GM12878 (cell line): ENCODE data around the gene USP17L21. TPM values are rescaled to one million over a fixed set of nuclear protein-coding genes. Genes with fewer than 3 reads are reported as not detected.

Source experiments
- polyA plus RNA-seq, 11 experiments: library from polyadenylated mRNA; depleted of rRNA in 4 of 11; unstranded in 6 of 11; stranded (reverse) in 5 of 11; fragments of >200 nt; fragmentation: Nextera tagmentation in 4 of 11; fragmentation: Illumina TruSeq in 1 of 11; extraction: Ambion mirVana in 4 of 11; extraction: Trizol in 1 of 11; gene quantifications; 1 replicate in 1 of 11; 2 replicates in 10 of 11; pipeline versions ENCODE4 v1.2.1 to v1.2.3, GENCODE V29; 2011 to 2016; ENCODE audit warnings: inconsistent platforms in 2 of 11, missing spikeins in 2 of 11, low read depth in 1 of 11
- total RNA-seq, 4 experiments: library from RNA; depleted of rRNA in 3 of 4; stranded (reverse); fragments of >200 nt in 3 of 4; fragmentation: Illumina TruSeq in 1 of 4; extraction: Trizol in 1 of 4; gene quantifications; 2 replicates each; pipeline versions ENCODE4 v1.2.1 to v1.2.3, GENCODE V29; 2013 to 2021

The USP17L21 gene
- total and polyA plus RNA-seq, 10 of the 15 experiments (the other 5 are each of a cell fraction or from before 2014, with no cell fraction given), result not detected

Other genes starting within 250 kb of the USP17L21 start
Only the 7 nearest of the 20 such genes appear.
- gene USP17L13, start 38.0 kb upstream of the USP17L21 start, total RNA-seq (2014; rRNA removed), result not detected in 2 replicates
- gene USP17L13, start 38.0 kb upstream of the USP17L21 start, total RNA-seq (2014; rRNA removed; fragmentation: Illumina TruSeq; extraction: Trizol), result not detected in 2 replicates
- not detected in 2 replicates for gene USP17L13, start 38.0 kb upstream of the USP17L21 start, total RNA-seq (2021)
- gene USP17L13, start 38.0 kb upstream of the USP17L21 start, polyA plus RNA-seq (2011; rRNA removed), result not detected in 2 replicates
- not detected in 2 replicates for gene USP17L13, start 38.0 kb upstream of the USP17L21 start, polyA plus RNA-seq (2014; fragmentation: Illumina TruSeq; extraction: Trizol)
- gene USP17L13, start 38.0 kb upstream of the USP17L21 start, polyA plus RNA-seq (2014; fragmentation: Nextera tagmentation; extraction: Ambion mirVana), result not detected
- gene USP17L13, start 38.0 kb upstream of the USP17L21 start, polyA plus RNA-seq (2014; rRNA removed), result not detected in 2 replicates
- gene USP17L13, start 38.0 kb upstream of the USP17L21 start, polyA plus RNA-seq (2016; fragmentation: Nextera tagmentation; extraction: Ambion mirVana), result not detected
- not detected in 2 replicates for gene USP17L15, start 28.5 kb upstream of the USP17L21 start, total RNA-seq (2014; rRNA removed)
- not detected in 2 replicates for gene USP17L15, start 28.5 kb upstream of the USP17L21 start, total RNA-seq (2014; rRNA removed; fragmentation: Illumina TruSeq; extraction: Trizol)
- not detected in 2 replicates for gene USP17L15, start 28.5 kb upstream of the USP17L21 start, total RNA-seq (2021)
- gene USP17L15, start 28.5 kb upstream of the USP17L21 start, polyA plus RNA-seq (2011; rRNA removed), result not detected in 2 replicates
- gene USP17L15, start 28.5 kb upstream of the USP17L21 start, polyA plus RNA-seq (2014; fragmentation: Illumina TruSeq; extraction: Trizol), result 0.07 TPM in 1 of 2 replicates, not detected in the other
- under 1 TPM in 1 of 2 experiments, not detected in 1; 0.04 TPM for gene USP17L15, start 28.5 kb upstream of the USP17L21 start, polyA plus RNA-seq (2014; fragmentation: Nextera tagmentation; extraction: Ambion mirVana)
- gene USP17L15, start 28.5 kb upstream of the USP17L21 start, polyA plus RNA-seq (2014; rRNA removed), result 0.12 TPM in 1 of 2 replicates, not detected in the other
- not detected for gene USP17L15, start 28.5 kb upstream of the USP17L21 start, polyA plus RNA-seq (2016; fragmentation: Nextera tagmentation; extraction: Ambion mirVana)
- gene USP17L17, start 19.0 kb upstream of the USP17L21 start, total RNA-seq (2014; rRNA removed), result not detected in 2 replicates
- gene USP17L17, start 19.0 kb upstream of the USP17L21 start, total RNA-seq (2014; rRNA removed; fragmentation: Illumina TruSeq; extraction: Trizol), result not detected in 2 replicates
- gene USP17L17, start 19.0 kb upstream of the USP17L21 start, total RNA-seq (2021), result not detected in 2 replicates
- gene USP17L17, start 19.0 kb upstream of the USP17L21 start, polyA plus RNA-seq (2011; rRNA removed), result not detected in 2 replicates
- gene USP17L17, start 19.0 kb upstream of the USP17L21 start, polyA plus RNA-seq (2014; fragmentation: Illumina TruSeq; extraction: Trizol), result not detected in 2 replicates
- not detected for gene USP17L17, start 19.0 kb upstream of the USP17L21 start, polyA plus RNA-seq (2014; fragmentation: Nextera tagmentation; extraction: Ambion mirVana)
- not detected in 2 replicates for gene USP17L17, start 19.0 kb upstream of the USP17L21 start, polyA plus RNA-seq (2014; rRNA removed)
- gene USP17L17, start 19.0 kb upstream of the USP17L21 start, polyA plus RNA-seq (2016; fragmentation: Nextera tagmentation; extraction: Ambion mirVana), result not detected
- gene USP17L18, start 14.2 kb upstream of the USP17L21 start, total RNA-seq (2014; rRNA removed), result not detected in 2 replicates
- not detected in 2 replicates for gene USP17L18, start 14.2 kb upstream of the USP17L21 start, total RNA-seq (2014; rRNA removed; fragmentation: Illumina TruSeq; extraction: Trizol)
- not detected in 2 replicates for gene USP17L18, start 14.2 kb upstream of the USP17L21 start, total RNA-seq (2021)
- not detected in 2 replicates for gene USP17L18, start 14.2 kb upstream of the USP17L21 start, polyA plus RNA-seq (2011; rRNA removed)
- not detected in 2 replicates for gene USP17L18, start 14.2 kb upstream of the USP17L21 start, polyA plus RNA-seq (2014; fragmentation: Illumina TruSeq; extraction: Trizol)
- gene USP17L18, start 14.2 kb upstream of the USP17L21 start, polyA plus RNA-seq (2014; fragmentation: Nextera tagmentation; extraction: Ambion mirVana), result not detected
- gene USP17L18, start 14.2 kb upstream of the USP17L21 start, polyA plus RNA-seq (2014; rRNA removed), result not detected in 2 replicates
- gene USP17L18, start 14.2 kb upstream of the USP17L21 start, polyA plus RNA-seq (2016; fragmentation: Nextera tagmentation; extraction: Ambion mirVana), result not detected
- not detected in 2 replicates for gene USP17L19, start 9.5 kb upstream of the USP17L21 start, total RNA-seq (2014; rRNA removed)
- gene USP17L19, start 9.5 kb upstream of the USP17L21 start, total RNA-seq (2014; rRNA removed; fragmentation: Illumina TruSeq; extraction: Trizol), result not detected in 2 replicates
- gene USP17L19, start 9.5 kb upstream of the USP17L21 start, total RNA-seq (2021), result not detected in 2 replicates
- gene USP17L19, start 9.5 kb upstream of the USP17L21 start, polyA plus RNA-seq (2011; rRNA removed), result not detected in 2 replicates
- not detected in 2 replicates for gene USP17L19, start 9.5 kb upstream of the USP17L21 start, polyA plus RNA-seq (2014; fragmentation: Illumina TruSeq; extraction: Trizol)
- gene USP17L19, start 9.5 kb upstream of the USP17L21 start, polyA plus RNA-seq (2014; fragmentation: Nextera tagmentation; extraction: Ambion mirVana), result not detected
- not detected in 2 replicates for gene USP17L19, start 9.5 kb upstream of the USP17L21 start, polyA plus RNA-seq (2014; rRNA removed)
- not detected for gene USP17L19, start 9.5 kb upstream of the USP17L21 start, polyA plus RNA-seq (2016; fragmentation: Nextera tagmentation; extraction: Ambion mirVana)
- not detected in 2 replicates for gene USP17L20, start 4.7 kb upstream of the USP17L21 start, total RNA-seq (2014; rRNA removed)
- not detected in 2 replicates for gene USP17L20, start 4.7 kb upstream of the USP17L21 start, total RNA-seq (2014; rRNA removed; fragmentation: Illumina TruSeq; extraction: Trizol)
- not detected in 2 replicates for gene USP17L20, start 4.7 kb upstream of the USP17L21 start, total RNA-seq (2021)
- not detected in 2 replicates for gene USP17L20, start 4.7 kb upstream of the USP17L21 start, polyA plus RNA-seq (2011; rRNA removed)
- not detected in 2 replicates for gene USP17L20, start 4.7 kb upstream of the USP17L21 start, polyA plus RNA-seq (2014; fragmentation: Illumina TruSeq; extraction: Trizol)
- not detected for gene USP17L20, start 4.7 kb upstream of the USP17L21 start, polyA plus RNA-seq (2014; fragmentation: Nextera tagmentation; extraction: Ambion mirVana)
- gene USP17L20, start 4.7 kb upstream of the USP17L21 start, polyA plus RNA-seq (2014; rRNA removed), result not detected in 2 replicates
- gene USP17L20, start 4.7 kb upstream of the USP17L21 start, polyA plus RNA-seq (2016; fragmentation: Nextera tagmentation; extraction: Ambion mirVana), result not detected
- gene USP17L22, start 4.7 kb downstream of the USP17L21 start, total RNA-seq (2014; rRNA removed), result not detected in 2 replicates
- not detected in 2 replicates for gene USP17L22, start 4.7 kb downstream of the USP17L21 start, total RNA-seq (2014; rRNA removed; fragmentation: Illumina TruSeq; extraction: Trizol)
- gene USP17L22, start 4.7 kb downstream of the USP17L21 start, total RNA-seq (2021), result not detected in 2 replicates
- gene USP17L22, start 4.7 kb downstream of the USP17L21 start, polyA plus RNA-seq (2011; rRNA removed), result not detected in 2 replicates
- gene USP17L22, start 4.7 kb downstream of the USP17L21 start, polyA plus RNA-seq (2014; fragmentation: Illumina TruSeq; extraction: Trizol), result not detected in 2 replicates
- not detected for gene USP17L22, start 4.7 kb downstream of the USP17L21 start, polyA plus RNA-seq (2014; fragmentation: Nextera tagmentation; extraction: Ambion mirVana)
- gene USP17L22, start 4.7 kb downstream of the USP17L21 start, polyA plus RNA-seq (2014; rRNA removed), result not detected in 2 replicates
- not detected for gene USP17L22, start 4.7 kb downstream of the USP17L21 start, polyA plus RNA-seq (2016; fragmentation: Nextera tagmentation; extraction: Ambion mirVana)